Erythroblast (primary cell): ENCODE results near the gene KIAA0513.

Experiments
- GATA1 ChIP-seq: IDR thresholded peaks from 2 replicates; pipeline ENCODE4 v1.6.1; 2011; ENCODE audit warnings: low read depth, mild to moderate bottlenecking, control low read depth, low read length, moderate library complexity
- POLR2A ChIP-seq: IDR thresholded peaks from 2 replicates; pipeline ENCODE4 v1.6.1; 2011; ENCODE audit warnings: mild to moderate bottlenecking, low read length

GRCh38 chr16:84982434-84982833, 45.2 kb upstream of the KIAA0513 start:
- no peak for TF ChIP-seq POLR2A
- no peak for TF ChIP-seq GATA1
